22Rv1 (cell line): Measurements from ENCODE around the gene MAGI2.

Experiments
- CTCF ChIP-seq: fragments of 450-650 bp; IDR thresholded peaks from 2 replicates; pipeline ENCODE4 v1.5.1; 2017; ENCODE audit warnings: mild to moderate bottlenecking
- ZFX ChIP-seq: fragments of 450-650 bp; IDR thresholded peaks from 2 replicates; pipeline ENCODE4 v1.6.1; 2017; ENCODE audit warnings: antibody characterized with exemption, borderline replicate concordance

GRCh38 chr7:78769481-78770101 lies 683.9 kb downstream of the MAGI2 start:
- TF ChIP-seq CTCF (no peak), ZFX (no peak)
